ENCODE results near the gene RARS1. TPM values are rescaled to one million over a fixed set of nuclear protein-coding genes. Genes with fewer than 3 reads are reported as not detected.

Gene RARS1
- total and polyA plus RNA-seq, 2 of the 8 experiments (the other 6 are each of a cell fraction or from before 2014, with no cell fraction given): 30.2 to 108 TPM

GRCh38 chr5:168479166-168479565 lies 7.1 kb upstream of the RARS1 start (continued):
- no peak for TF ChIP-seq SP2 (IDR thresholded peaks at IDR 0.05; ENCODE audit: low read length)
- no peak for TF ChIP-seq CBX5 (IDR thresholded peaks at IDR 0.05; ENCODE audit: low read depth, low read length)
- TF ChIP-seq KDM5A (IDR thresholded peaks at IDR 0.05; ENCODE audit: low read length): no peak
- TF ChIP-seq EP300 (IDR thresholded peaks at IDR 0.05; ENCODE audit: borderline replicate concordance in 1 of 2, low read depth in 2 of 2, low read length in 2 of 2): no peak
- TF ChIP-seq NRF1 (IDR thresholded peaks at IDR 0.05; ENCODE audit: low read depth, low read length): no peak
- TF ChIP-seq CHD2 (IDR thresholded peaks at IDR 0.05; ENCODE audit: low read length): no peak
